ENCODE data around the gene MINDY4. TPM values are rescaled to one million over a fixed set of nuclear protein-coding genes. Genes with fewer than 3 reads are reported as not detected.

Gene MINDY4
- total RNA-seq, 6 experiments from 2014 or later: 2.3 to 3.3 (median 2.6) TPM

- Mint-ChIP-seq H3K27me3 (ENCODE audit: insufficient read depth) (peaks cover 8% of the 10 kb centered on the region), H3K36me3 (ENCODE audit: low read depth) (no peaks in the 10 kb centered on the region), H3K27ac (no peak overlapping the region), H3K4me1 (ENCODE audit: low read depth) (no peaks in the 10 kb centered on the region; the same call in 1 of the 2 replicates), H3K4me3 (no peak overlapping the region), H3K9me3 (no peaks in the 10 kb centered on the region)
- DNase-seq: no peak
- TF ChIP-seq CTCF (IDR thresholded peaks at IDR 0.05): no peak
Measured at GRCh38 chr7:30865076-30865475, 93.9 kb downstream of the MINDY4 start.

GRCh38 chr7:30865821-30866220 lies 94.6 kb downstream of the MINDY4 start:
- Mint-ChIP-seq H3K4me3 (no peak overlapping the region), H3K36me3 (ENCODE audit: low read depth) (no peaks in the 10 kb centered on the region), H3K9me3 (no peaks in the 10 kb centered on the region), H3K27ac (no peak overlapping the region), H3K4me1 (ENCODE audit: low read depth) (no peaks in the 10 kb centered on the region; the same call in 1 of the 2 replicates), H3K27me3 (ENCODE audit: insufficient read depth) (peaks cover 8% of the 10 kb centered on the region)
- no peak for DNase-seq
- TF ChIP-seq CTCF (IDR thresholded peaks at IDR 0.05): no peak

GRCh38 chr7:30866939-30867338 lies 95.7 kb downstream of the MINDY4 start:
- H3K4me3 Mint-ChIP-seq: no peak overlapping the region
- H3K4me1 Mint-ChIP-seq (ENCODE audit: low read depth): no peaks in the 10 kb centered on the region; the same call in 1 of the 2 replicates
- no peaks in the 10 kb centered on the region for H3K9me3 Mint-ChIP-seq
- no peaks in the 10 kb centered on the region for H3K36me3 Mint-ChIP-seq (ENCODE audit: low read depth)
- no peak overlapping the region for H3K27ac Mint-ChIP-seq
- no peak for DNase-seq
- H3K27me3 Mint-ChIP-seq (ENCODE audit: insufficient read depth): peaks cover 8% of the 10 kb centered on the region
- no peak for TF ChIP-seq CTCF (IDR thresholded peaks at IDR 0.05)

- no peak for TF ChIP-seq CTCF (IDR thresholded peaks at IDR 0.05)
- Mint-ChIP-seq H3K27ac (no peak overlapping the region), H3K4me3 (no peak overlapping the region), H3K4me1 (ENCODE audit: low read depth) (no peaks in the 10 kb centered on the region; the same call in 1 of the 2 replicates), H3K9me3 (no peaks in the 10 kb centered on the region), H3K27me3 (ENCODE audit: insufficient read depth) (peaks cover 8% of the 10 kb centered on the region), H3K36me3 (ENCODE audit: low read depth) (no peaks in the 10 kb centered on the region)
- DNase-seq: no peak
Measured at GRCh38 chr7:30867483-30867882, 96.3 kb downstream of the MINDY4 start.

GRCh38 chr7:30869794-30870611 lies 98.8 kb downstream of the MINDY4 start:
- Mint-ChIP-seq H3K36me3 (ENCODE audit: low read depth) (0 out of 2 replicates have a peak, but pooled peaks cover under 1% of the 10 kb centered on the region), H3K9me3 (peaks cover 5% of the 10 kb centered on the region; the same call in 1 of the 2 replicates), H3K4me3 (no peak overlapping the region), H3K4me1 (ENCODE audit: low read depth) (peaks cover 4% of the 10 kb centered on the region; the same call in 1 of the 2 replicates), H3K27me3 (ENCODE audit: insufficient read depth) (peaks cover 2% of the 10 kb centered on the region), H3K27ac (no peak overlapping the region)
- DNase-seq: no peak
- no peak for TF ChIP-seq CTCF (IDR thresholded peaks at IDR 0.05)

All from HFFc6 (cell line).